Testis (tissue), 2 donors: ENCODE data around the gene IKZF1.

Experiments
- CTCF ChIP-seq, 3 experiments: fragments of 450-650 bp in 2 of 3; fragments of 200-600 bp in 1 of 3; sonication (generic) in 1 of 3; IDR thresholded peaks; one replicate each; pipeline ENCODE4 v1.5.1; 2016 to 2019; ENCODE audit warnings: antibody characterized with exemption in 3 of 3, mild to moderate bottlenecking in 2 of 3, moderate library complexity in 1 of 3
- POLR2A ChIP-seq: fragments of 450-650 bp; IDR thresholded peaks from one replicate; pipeline ENCODE4 v1.6.1; 2017; ENCODE audit warnings: antibody characterized with exemption, mild to moderate bottlenecking, moderate library complexity

DNA sequence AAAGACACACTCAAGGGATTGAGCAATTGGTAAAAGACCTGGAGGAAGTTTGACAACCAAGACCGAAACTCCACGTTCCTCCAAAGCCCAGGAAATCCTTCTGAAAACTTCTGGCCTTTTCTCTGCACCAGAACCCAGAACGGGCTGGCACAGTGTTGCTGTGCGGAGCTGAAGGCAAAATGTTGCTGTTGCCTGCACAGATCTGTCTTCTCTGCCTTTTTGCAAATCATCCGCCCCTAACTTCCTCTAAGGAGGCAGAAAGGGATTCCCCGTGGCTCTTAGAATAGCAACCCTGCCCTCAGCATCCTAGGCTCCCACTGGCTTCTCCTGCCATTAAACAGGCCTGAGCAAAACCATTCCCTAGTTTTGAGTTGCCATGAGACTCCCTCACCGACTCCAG, 100.7 kb downstream of the IKZF1 start:
- TF ChIP-seq CTCF (IDR thresholded peaks at IDR 0.05) (no peak), POLR2A (no peak)
